Endothelial cell of umbilical vein (primary cell): ENCODE data around the gene SLC4A1AP.

Source experiments
- CTCF ChIP-seq, 2 donors: IDR thresholded peaks; 1 replicate in 1 of 2; 2 replicates in 1 of 2; pipeline ENCODE4 v1.5.1; 2011; ENCODE audit warnings: low read length in 2 of 2, mild to moderate bottlenecking in 2 of 2, moderate library complexity in 2 of 2, control low read depth in 1 of 2, inconsistent platforms in 1 of 2, low read depth in 1 of 2; ENCODE audit not compliant: insufficient read depth in 1 of 2; ENCODE audit errors: extremely low read depth in 1 of 2
- GATA2 ChIP-seq: IDR thresholded peaks from 2 replicates; pipeline ENCODE4 v1.7.0; 2011; ENCODE audit warnings: low read depth, mild to moderate bottlenecking, moderate library complexity, mixed read lengths, low read length; ENCODE audit not compliant: insufficient read length, insufficient read depth
- POLR2A ChIP-seq: IDR thresholded peaks from 2 replicates; pipeline ENCODE4 v1.6.1; 2012; ENCODE audit warnings: low read depth, mild to moderate bottlenecking, control low read depth, low read length
- TF ChIP-seq, protein P1 (sequence below): IDR thresholded peaks from 2 replicates; pipeline ENCODE4 v1.6.1; 2011; ENCODE audit not compliant: insufficient read depth, insufficient read length

- TF ChIP-seq GATA2 (no peak), CTCF (IDR thresholded peaks at IDR 0.05; ENCODE audit: extremely low read depth in 1 of 2, insufficient read depth in 1 of 2, low read depth in 1 of 2, low read length in 2 of 2) (no peak), POLR2A (no peak)
- TF ChIP-seq, protein P1, sequence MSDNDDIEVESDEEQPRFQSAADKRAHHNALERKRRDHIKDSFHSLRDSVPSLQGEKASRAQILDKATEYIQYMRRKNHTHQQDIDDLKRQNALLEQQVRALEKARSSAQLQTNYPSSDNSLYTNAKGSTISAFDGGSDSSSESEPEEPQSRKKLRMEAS, result no peak
Measured at GRCh38 chr2:27709326-27709725, 45.6 kb downstream of the SLC4A1AP start.
